HG03558 (cell line): ENCODE results near the gene KRT2.

Experiments
- ATAC-seq: cut with Tn5 transposase; IDR thresholded peaks from one replicate; pipeline ENCODE4 v1.9.1; 2021; ENCODE audit warnings: moderate number of reproducible peaks; ENCODE audit not compliant: unreplicated experiment; ENCODE audit errors: extremely low read depth

KRT2 gene

DNA sequence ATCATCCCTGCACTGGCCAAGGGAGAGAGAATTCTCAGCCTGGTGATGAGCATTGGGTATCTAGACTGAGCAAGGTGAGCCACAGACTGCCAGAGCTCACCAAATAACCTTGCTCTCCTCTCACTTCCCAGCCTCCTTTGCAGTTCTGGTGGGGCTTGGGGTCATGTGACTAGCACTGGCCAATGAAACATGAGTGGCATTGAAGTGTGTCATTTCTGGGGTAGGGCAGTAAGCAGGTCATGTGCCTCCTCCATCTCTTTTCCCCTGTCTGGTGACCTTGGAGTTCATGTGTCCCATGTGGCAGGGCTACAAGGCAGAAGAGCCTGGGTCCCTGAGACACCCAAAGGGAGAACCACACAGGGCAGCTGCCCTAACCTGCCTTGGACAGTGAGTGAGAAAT, 47.2 kb downstream of the KRT2 start:
- no peak for ATAC-seq

DNA sequence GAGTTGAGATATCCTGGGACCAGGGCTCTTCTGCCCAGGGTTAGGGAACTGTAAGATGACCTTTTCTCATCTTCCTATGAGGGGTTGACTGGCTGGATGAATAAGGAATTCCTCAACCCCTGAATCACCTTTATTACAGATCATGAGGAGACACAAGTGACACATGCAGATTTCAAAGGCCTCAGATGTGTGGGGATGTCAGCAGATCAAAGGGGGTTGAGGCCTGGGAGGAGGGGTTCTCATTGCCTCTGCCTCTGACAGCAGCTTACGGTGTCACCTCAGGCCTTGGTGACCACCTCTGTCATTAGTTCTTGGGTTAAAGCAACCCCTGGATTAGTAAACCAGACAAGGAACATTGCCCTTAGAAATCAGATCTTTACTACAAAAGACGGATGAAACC, 48.7 kb downstream of the KRT2 start:
- no peak for ATAC-seq

DNA sequence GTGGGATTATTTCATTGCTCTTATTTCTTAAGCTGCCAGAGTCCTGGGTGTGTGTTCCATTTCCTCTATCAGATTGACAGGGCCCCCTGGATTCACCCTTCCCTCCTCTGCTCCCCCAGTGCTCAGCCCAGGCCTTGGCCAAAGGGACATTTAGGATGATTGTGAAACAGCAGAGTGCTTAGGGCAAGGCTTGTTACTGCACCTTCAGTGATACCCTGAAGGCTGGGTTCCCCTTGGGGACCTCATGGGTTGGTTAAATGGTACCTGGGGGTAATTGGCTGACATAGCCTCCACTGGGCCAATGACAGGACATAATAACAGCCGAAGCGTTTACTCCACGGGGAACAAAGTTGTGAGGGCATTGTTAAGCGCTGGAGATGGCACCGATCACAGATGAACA, 49.5 kb downstream of the KRT2 start:
- ATAC-seq, result no peak

DNA sequence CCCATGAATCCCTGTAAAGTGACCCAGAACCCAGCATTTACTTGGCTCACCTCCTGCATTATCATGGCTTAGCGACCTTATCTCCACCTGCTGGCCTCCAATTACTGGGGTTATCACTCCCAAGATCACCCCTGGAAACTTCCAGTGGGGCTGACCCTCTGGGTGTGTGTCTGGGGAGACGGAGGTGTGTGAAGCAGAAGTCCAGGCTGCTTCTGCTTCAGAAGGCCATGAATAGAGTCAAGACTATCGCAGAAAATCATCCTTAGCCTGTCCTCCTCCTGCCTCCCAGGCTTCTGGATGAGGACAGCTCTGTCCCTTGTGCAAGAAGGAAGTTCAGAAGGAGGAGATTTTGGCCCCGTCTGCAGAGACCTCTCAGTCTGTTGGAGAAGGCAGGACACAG, 50.3 kb downstream of the KRT2 start:
- ATAC-seq, result no peak

DNA sequence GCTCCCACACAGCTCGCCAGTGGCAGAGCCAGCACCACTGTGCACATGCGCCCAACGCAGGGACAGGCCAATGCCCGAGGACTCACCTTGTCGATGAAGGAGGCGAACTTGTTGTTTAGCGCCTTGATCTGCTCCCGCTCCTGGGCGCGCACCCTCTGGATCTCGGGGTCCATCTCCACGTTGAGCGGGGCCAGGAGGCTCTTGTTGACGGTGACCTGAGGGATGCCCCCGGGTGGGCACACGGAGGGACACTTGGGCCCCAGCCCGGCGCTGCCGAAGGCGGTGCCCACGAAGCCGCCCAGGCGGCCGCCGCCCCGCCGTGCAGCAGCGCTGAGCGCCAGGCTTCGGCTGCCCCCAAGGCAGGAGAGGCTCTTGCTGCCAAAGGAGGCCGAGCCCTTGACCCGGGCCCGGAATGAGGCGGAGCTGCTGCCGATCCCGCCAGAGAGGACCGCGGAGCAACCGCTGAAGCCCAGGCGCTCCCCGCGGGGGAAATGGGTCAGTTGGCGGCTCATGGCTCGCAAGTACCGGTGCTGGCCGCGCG, 51.0 kb downstream of the KRT2 start, which contains the start of gene KRT72:
TSS of gene KRT72 (minus strand) at position 523 of the 541 bp plus-strand sequence. CDS start at position 512, 11 bp downstream.
- ATAC-seq, result no peak

DNA sequence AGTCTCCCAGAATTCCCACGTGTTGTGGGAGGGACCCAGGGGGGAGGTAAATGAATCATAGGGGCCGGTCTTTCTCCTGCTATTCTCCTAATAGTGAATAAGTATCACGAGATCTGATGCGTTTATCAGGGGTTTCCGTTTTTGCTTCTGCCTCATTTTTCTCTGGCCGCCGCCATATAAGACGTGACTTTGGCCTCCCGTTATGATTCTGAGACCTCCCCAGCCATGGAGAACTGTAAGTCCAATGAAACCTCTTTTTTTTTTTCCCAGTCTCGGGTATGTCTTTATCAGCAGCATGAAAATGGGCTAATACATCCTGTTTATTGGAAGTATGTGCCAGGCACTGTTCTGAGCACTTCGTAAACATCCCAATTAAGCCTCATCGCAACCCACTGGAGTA, 51.5 kb downstream of the KRT2 start:
- ATAC-seq, result no peak

DNA sequence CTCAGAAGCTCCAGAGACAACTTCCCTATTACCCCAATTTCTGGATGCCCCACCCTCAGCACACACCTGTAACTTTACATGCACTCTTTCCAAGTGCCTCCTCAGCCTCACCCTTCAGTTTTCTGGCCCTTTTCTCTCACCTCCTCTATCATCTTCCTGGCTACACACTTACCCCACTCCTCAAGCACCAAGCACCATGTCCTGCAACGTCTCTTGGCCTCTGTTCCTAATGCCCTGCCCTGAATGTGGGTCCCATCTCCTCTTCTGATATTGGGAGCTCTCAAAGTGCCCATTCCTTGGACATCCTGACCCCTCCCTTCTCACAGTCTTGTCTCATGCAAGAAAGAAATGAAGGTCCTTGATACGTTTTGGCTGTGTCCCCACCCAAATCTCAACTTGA, 51.9 kb downstream of the KRT2 start:
- ATAC-seq, result no peak

DNA sequence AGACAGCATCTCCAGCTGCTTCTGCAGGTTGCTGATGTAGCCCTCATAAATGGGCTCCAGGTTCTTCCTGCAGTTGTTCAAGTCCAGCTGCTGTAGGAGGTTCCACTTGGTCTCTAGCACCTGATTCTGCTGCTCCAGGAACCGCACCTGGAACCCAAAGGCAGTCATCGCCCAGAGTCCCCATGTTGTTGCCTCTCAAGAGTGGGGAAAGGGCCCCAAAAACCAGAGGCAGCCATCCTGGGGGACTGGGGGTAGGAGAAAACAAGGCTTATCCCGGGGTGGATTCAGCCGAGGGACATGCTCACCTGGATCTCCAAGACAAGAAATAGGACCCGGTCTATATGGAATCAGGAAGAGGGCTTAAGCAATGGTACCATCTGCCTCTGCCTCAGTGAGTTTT, 53.0 kb downstream of the KRT2 start:
- ATAC-seq, result no peak
